Hematopoietic multipotent progenitor cell treated with erythropoietin and hydrocortisone succinate and interleukin-3 and kit ligand, for 15 days (in vitro differentiated cells): ENCODE measurements around the gene TXNL4A.
"Not testable (repeated sequence)": the region's sequence is repeated elsewhere in the genome, so short reads cannot be mapped to it uniquely, and the experiment has no call there.

ENCODE experiments used
- DNase-seq: peaks from one replicate; pipeline ENCODE4 v3.0.0-alpha.2; 2015; ENCODE audit warnings: low spot score

Gene TXNL4A

GRCh38 chr18:79988451-79989194, at the start of gene TXNL4A:
Gene TXNL4A (minus strand): TSS chr18:79988563. CDS start chr18:79988392, 171 bp downstream.
- peak; percentile 87 for DNase-seq

GRCh38 chr18:80037300-80037699, 48.9 kb upstream of the TXNL4A start:
- no peak for DNase-seq

- DNase-seq = no peak
Observed at GRCh38 chr18:80035997-80036396, 47.6 kb upstream of the TXNL4A start.

- DNase-seq = peak; percentile 14
Observed at GRCh38 chr18:80034852-80035406, 46.6 kb upstream of the TXNL4A start.

GRCh38 chr18:80034068-80034851, 45.9 kb upstream of the TXNL4A start, which contains the start of gene RBFA:
Gene RBFA (plus strand): TSS chr18:80034434. CDS start chr18:80034496, 62 bp downstream.
- DNase-seq = peak; percentile 97

GRCh38 chr18:80033181-80034067, 45.1 kb upstream of the TXNL4A start:
- no peak for DNase-seq

- no peak for DNase-seq
Observed at GRCh38 chr18:80029690-80030089, 41.3 kb upstream of the TXNL4A start.

- not testable (repeated sequence) for DNase-seq
Observed at GRCh38 chr18:80027719-80028118, 39.4 kb upstream of the TXNL4A start.

GRCh38 chr18:80026363-80026762, 38.0 kb upstream of the TXNL4A start:
- no peak for DNase-seq

GRCh38 chr18:80023173-80023572, 34.8 kb upstream of the TXNL4A start:
- peak; percentile 46 for DNase-seq

GRCh38 chr18:80022613-80023012, 34.2 kb upstream of the TXNL4A start:
- no peak for DNase-seq

GRCh38 chr18:80012714-80013113, 24.4 kb upstream of the TXNL4A start:
- no peak for DNase-seq

- DNase-seq = not testable (repeated sequence)
Observed at GRCh38 chr18:80011496-80012137, 23.3 kb upstream of the TXNL4A start.

GRCh38 chr18:80010551-80010906, 22.2 kb upstream of the TXNL4A start:
- no peak for DNase-seq

GRCh38 chr18:80009661-80010550, 21.5 kb upstream of the TXNL4A start:
- DNase-seq = no peak

- no peak for DNase-seq
Observed at GRCh38 chr18:80006724-80007123, 18.4 kb upstream of the TXNL4A start.

- DNase-seq = no peak
Observed at GRCh38 chr18:80004600-80005342, 16.4 kb upstream of the TXNL4A start.

GRCh38 chr18:80002468-80002867, 14.1 kb upstream of the TXNL4A start:
- DNase-seq = no peak

GRCh38 chr18:80000877-80001276, 12.5 kb upstream of the TXNL4A start:
- DNase-seq = no peak

GRCh38 chr18:79999701-80000100, 11.3 kb upstream of the TXNL4A start:
- not testable (repeated sequence) for DNase-seq
